T-cell (primary cell): Measurements from ENCODE around the gene PCYOX1L. TPM values are rescaled to one million over a fixed set of nuclear protein-coding genes. Genes with fewer than 3 reads are reported as not detected.

Source experiments
- ATAC-seq, 4 experiments: fragments of 200-7000 bp in 3 of 4; fragments of 150-1000 bp in 1 of 4; cut with Tn5 transposase; replicated peaks in 1 of 4; 1 replicate in 3 of 4; 2 replicates in 1 of 4; pipeline ENCODE4 v1.10.0; 2021; ENCODE audit warnings: moderate library complexity in 3 of 4, mild to moderate bottlenecking in 2 of 4, moderate number of reproducible peaks in 1 of 4
- CTCF ChIA-PET, 2 donors: fragments of 300-600 bp; sonication (Branson Sonifier 250); formaldehyde crosslinking; loops; one replicate each; lab custom pipeline; 2022; ENCODE audit warnings: antibody characterized with exemption in 2 of 2; lab: Charles Lee
- POLR2A ChIA-PET, 2 donors: fragments of 300-600 bp; sonication (Branson Sonifier 250); formaldehyde crosslinking; loops; one replicate each; lab custom pipeline; 2022; ENCODE audit warnings: antibody characterized with exemption in 2 of 2; lab: Charles Lee
- DNase-seq, 35 experiments: peaks; one replicate each; pipeline versions ENCODE4 v3.0.0 to v3.0.0-alpha.2; 2013 to 2023
- H3K27ac ChIP-seq: one replicate; pipeline ENCODE4 v1.5.1; 2013; ENCODE audit warnings: low read length
- H3K27me3 ChIP-seq, 2 experiments: replicated peaks in 1 of 2; 1 replicate in 1 of 2; 2 replicates in 1 of 2; pipeline versions ENCODE4 v1.6.1 to v1.7.0; 2013; ENCODE audit warnings: low read length in 1 of 2, mixed read lengths in 1 of 2; ENCODE audit not compliant: control insufficient read depth in 2 of 2, insufficient read depth in 2 of 2; ENCODE audit errors: extremely low read depth in 1 of 2
- H3K36me3 ChIP-seq, 2 donors: 1 replicate in 1 of 2; 2 replicates in 1 of 2; pipeline versions ENCODE4 v1.6.1 to v1.7.0; 2013; ENCODE audit warnings: low read length in 1 of 2; ENCODE audit not compliant: control insufficient read depth in 2 of 2, insufficient read depth in 1 of 2; ENCODE audit errors: extremely low read depth in 1 of 2
- H3K4me1 ChIP-seq, 2 experiments: 1 replicate in 1 of 2; 2 replicates in 1 of 2; pipeline versions ENCODE4 v1.6.1 to v1.7.0; 2013; ENCODE audit warnings: low read length in 2 of 2, mixed read lengths in 1 of 2; ENCODE audit not compliant: insufficient read depth in 2 of 2, control insufficient read depth in 1 of 2; ENCODE audit errors: extremely low read depth in 1 of 2
- H3K4me3 ChIP-seq, 2 donors: 1 replicate in 1 of 2; 2 replicates in 1 of 2; pipeline versions ENCODE4 v1.5.1 to v1.7.0; 2013; ENCODE audit warnings: mild to moderate bottlenecking in 2 of 2, low read length in 1 of 2, moderate library complexity in 1 of 2; ENCODE audit not compliant: control insufficient read depth in 1 of 2; ENCODE audit errors: extremely low read depth in 1 of 2
- H3K9me3 ChIP-seq: 2 replicates; pipeline ENCODE4 v1.7.0; 2013
- H3K27ac Mint-ChIP-seq, 2 donors: one replicate each; pipeline ENCODE4 v1.8.0; 2020 to 2021; ENCODE audit warnings: mild to moderate bottlenecking in 2 of 2, mixed read lengths in 2 of 2
- H3K27me3 Mint-ChIP-seq, 2 donors: one replicate each; pipeline ENCODE4 v1.8.0; 2021 to 2022; ENCODE audit warnings: mixed read lengths in 2 of 2
- H3K36me3 Mint-ChIP-seq: one replicate; pipeline ENCODE4 v1.8.0; 2021; ENCODE audit warnings: mixed read lengths
- H3K4me1 Mint-ChIP-seq, 3 donors: one replicate each; pipeline ENCODE4 v1.8.0; 2020 to 2022; ENCODE audit warnings: mixed read lengths in 3 of 3, mild to moderate bottlenecking in 1 of 3
- H3K4me3 Mint-ChIP-seq, 3 donors: one replicate each; pipeline ENCODE4 v1.8.0; 2020 to 2022; ENCODE audit warnings: mild to moderate bottlenecking in 3 of 3, mixed read lengths in 3 of 3, moderate library complexity in 3 of 3
- H3K9me3 Mint-ChIP-seq, 3 donors: one replicate each; pipeline ENCODE4 v1.8.0; 2020 to 2022; ENCODE audit warnings: mixed read lengths in 3 of 3
- WGBS: methylation state at CpG from one replicate; pipeline ENCODE4 v1.1.5; 2013; ENCODE audit warnings: missing lambda C conversion rate; ENCODE audit not compliant: insufficient coverage; 5-methylcytosine and 5-hydroxymethylcytosine counted together
- total RNA-seq, 35 experiments: library from RNA in 6 of 35; stranded (reverse) in 6 of 35; fragments of 120-200 nt in 1 of 35; gene quantifications; one replicate each; pipeline versions ENCODE4 v1.2.1 to v1.2.4 and lab custom pipeline; 2013 to 2026

The PCYOX1L gene
- total RNA-seq, 5 donors from 2014 or later (not counting 1 experiment from before 2014, with no cell fraction given): 26.9 to 40.2 (median 35.0) TPM

GRCh38 chr5:149415066-149415967 is 57.5 kb downstream of the PCYOX1L start:
- DNase-seq (no peak), ATAC-seq (no peak)
- ChIA-PET POLR2A (interaction anchor here in 1 of 2 donors (0.5 kb wide), 1 partner anchor 11 kb away, joined by 4 read pairs; no protein-coding TSS in a partner anchor), CTCF (interaction anchor here in 1 of 2 donors (1.5 kb wide), 1 partner anchor 19 kb away, joined by 3 read pairs; no protein-coding TSS in a partner anchor)
- no peak overlapping the region for H3K4me3 ChIP-seq
- H3K36me3 Mint-ChIP-seq: no peaks in the 10 kb centered on the region
- no peaks in the 10 kb centered on the region for H3K9me3 ChIP-seq
- 82% methylated on average over 5 of the region's 10 CpGs for WGBS
- no peaks in the 10 kb centered on the region for H3K4me1 Mint-ChIP-seq
- peaks cover 0 to 6% of the 10 kb centered on the region in 2 donors for H3K27me3 Mint-ChIP-seq
- no peaks in the 10 kb centered on the region for H3K4me1 ChIP-seq
- H3K27ac Mint-ChIP-seq: no peak overlapping the region
- H3K9me3 Mint-ChIP-seq: no peaks in the 10 kb centered on the region
- no peak overlapping the region for H3K4me3 Mint-ChIP-seq
- no peaks in the 10 kb centered on the region for H3K36me3 ChIP-seq
- peaks cover 0 to 16% of the 10 kb centered on the region in 2 experiments for H3K27me3 ChIP-seq
- H3K27ac ChIP-seq: no peak overlapping the region

- H3K4me1 ChIP-seq: peaks cover under 1 to 2% of the 10 kb centered on the region in 2 experiments
- H3K27ac Mint-ChIP-seq: no peak overlapping the region
- DNase-seq: no peak
- H3K27me3 ChIP-seq: peaks cover 0 to 16% of the 10 kb centered on the region in 2 experiments
- peaks cover 2 to 6% (median 3%) of the 10 kb centered on the region in 3 donors for H3K4me1 Mint-ChIP-seq
- no peaks in the 10 kb centered on the region for H3K9me3 ChIP-seq
- POLR2A ChIA-PET: no interaction called here
- no peaks in the 10 kb centered on the region for H3K36me3 Mint-ChIP-seq
- CTCF ChIA-PET: interaction anchor here in 1 of 2 donors (1.5 kb wide), 1 partner anchor 17 kb away, joined by 3 read pairs; no protein-coding TSS in a partner anchor
- H3K4me3 ChIP-seq: no peak overlapping the region
- no peak for ATAC-seq
- no peaks in the 10 kb centered on the region for H3K9me3 Mint-ChIP-seq
- no peak overlapping the region for H3K27ac ChIP-seq
- 83% methylated on average over 6 of the region's 8 CpGs for WGBS
- H3K27me3 Mint-ChIP-seq: peaks cover 0 to 6% of the 10 kb centered on the region in 2 donors
- no peaks in the 10 kb centered on the region for H3K36me3 ChIP-seq
- H3K4me3 Mint-ChIP-seq: no peak overlapping the region
These were observed 59.3 kb downstream of the PCYOX1L start for GRCh38 chr5:149416987-149417710.

- DNase-seq: no peak
- H3K4me3 ChIP-seq: no peak overlapping the region
- Mint-ChIP-seq H3K4me3 (no peak overlapping the region), H3K36me3 (no peaks in the 10 kb centered on the region), H3K9me3 (no peaks in the 10 kb centered on the region), H3K4me1 (peaks cover 3 to 10% (median 4%) of the 10 kb centered on the region in 3 donors), H3K27me3 (peaks cover 0 to 6% of the 10 kb centered on the region in 2 donors), H3K27ac (no peak overlapping the region)
- H3K27me3 ChIP-seq: peaks cover 0 to 18% of the 10 kb centered on the region in 2 experiments
- H3K36me3 ChIP-seq: no peaks in the 10 kb centered on the region
- H3K27ac ChIP-seq: no peak overlapping the region
- WGBS: 81% methylated on average over 6 of the region's 9 CpGs
- no peaks in the 10 kb centered on the region for H3K9me3 ChIP-seq
- CTCF ChIA-PET: no interaction called here
- H3K4me1 ChIP-seq: peaks cover 7% of the 10 kb centered on the region in 2 experiments
- ATAC-seq: no peak
- POLR2A ChIA-PET: interaction anchor here in 1 of 2 donors (0.7 kb wide), 1 partner anchor 22 kb away, joined by 3 read pairs; no protein-coding TSS in a partner anchor
These were observed 60.0 kb downstream of the PCYOX1L start for GRCh38 chr5:149417711-149418368.

- Histone ChIP-seq H3K9me3 (no peaks in the 10 kb centered on the region), H3K27me3 (peaks cover 0 to 16% of the 10 kb centered on the region in 2 experiments), H3K4me1 (peaks cover 11% of the 10 kb centered on the region in 2 experiments), H3K27ac (no peak overlapping the region), H3K4me3 (no peak overlapping the region), H3K36me3 (no peaks in the 10 kb centered on the region)
- WGBS: 83% methylated on average over 3 of the region's 6 CpGs
- ATAC-seq: no peak
- Mint-ChIP-seq H3K4me1 (peaks cover 3 to 15% (median 4%) of the 10 kb centered on the region in 3 donors), H3K4me3 (no peak overlapping the region), H3K27me3 (peaks cover 0 to 4% of the 10 kb centered on the region in 2 donors), H3K9me3 (no peaks in the 10 kb centered on the region), H3K27ac (no peak overlapping the region), H3K36me3 (no peaks in the 10 kb centered on the region)
- CTCF ChIA-PET: no interaction called here
- no peak for DNase-seq
- POLR2A ChIA-PET: interaction anchor here in 1 of 2 donors (0.7 kb wide), 1 partner anchor 23 kb away, joined by 3 read pairs; no protein-coding TSS in a partner anchor
These were observed 61.2 kb downstream of the PCYOX1L start for GRCh38 chr5:149418910-149419531.

Other genes with a start within 250 kb of the PCYOX1L start
- gene ABLIM3, start 216.6 kb upstream of the PCYOX1L start, total RNA-seq: under 1 TPM in 3 of 5 donors, not detected in 2; 0.07 to 0.30 (median 0.29) TPM
- gene AFAP1L1, start 86.2 kb upstream of the PCYOX1L start, total RNA-seq: under 1 TPM; 0.20 to 0.99 (median 0.50) TPM
- gene GRPEL2, start 12.5 kb upstream of the PCYOX1L start, total RNA-seq: 10 to 100 TPM; 14.2 to 38.7 (median 31.5) TPM
- gene IL17B, start 21.2 kb downstream of the PCYOX1L start, total RNA-seq: not detected
- gene CSNK1A1, start 193.4 kb downstream of the PCYOX1L start, total RNA-seq: 100 to 1,000 TPM; 161 to 193 (median 178) TPM
- gene ARHGEF37, start 223.5 kb downstream of the PCYOX1L start, total RNA-seq: 1 to 10 TPM in 1 of 5 donors, under 1 TPM in 3, not detected in 1; 0.07 to 1.0 (median 0.59) TPM